ENCODE results near the gene AGTRAP. TPM values are rescaled to one million over a fixed set of nuclear protein-coding genes. Genes with fewer than 3 reads are reported as not detected.

Gene AGTRAP
- total and polyA plus RNA-seq, 2 of the 4 experiments (the other 2 are of a cell fraction) = 21.5 to 57.7 TPM

- no TSS peak for BruUV-seq (replicated peaks)
- intact Hi-C loops (cut with micrococcal nuclease) (no loop called here), dilution Hi-C loops (cut with HindIII; ENCODE audit: low sequenced_read_pairs, unreplicated experiment) (no loop called here), in situ Hi-C loops (cut with MboI; ENCODE audit: low sequenced_read_pairs) (no loop called here)
- DNase-seq (no peak), ATAC-seq (ENCODE audit: low read depth) (no peak)
- no peak overlapping the region for H2AFZ ChIP-seq (replicated peaks; ENCODE audit: low read length, poor library complexity)
- no peaks in the 10 kb centered on the region for H3K79me1 ChIP-seq (ENCODE audit: low read depth in 1 of 2, low read length in 2 of 2)
- H3K27me3 ChIP-seq (ENCODE audit: control insufficient read depth, insufficient read depth, low read length) = peaks cover 34% of the 10 kb centered on the region
- TF ChIP-seq POLR2A (IDR thresholded peaks at IDR 0.05; ENCODE audit: low read depth, low read length) = no peak
- TF ChIP-seq MAFK (IDR thresholded peaks at IDR 0.05; ENCODE audit: low read depth, low read length) = no peak
- TF ChIP-seq ELK1 (IDR thresholded peaks at IDR 0.05; ENCODE audit: borderline replicate concordance, low read depth, low read length) = no peak
- no peak for TF ChIP-seq SMC3 (IDR thresholded peaks at IDR 0.05; ENCODE audit: low read depth, low read length)
- TF ChIP-seq MAZ (IDR thresholded peaks at IDR 0.05; ENCODE audit: borderline replicate concordance, low read depth, low read length) = no peak
- no peak for TF ChIP-seq NFE2L2 (IDR thresholded peaks at IDR 0.05; ENCODE audit: low read depth, low read length)
- TF ChIP-seq, protein P1, sequence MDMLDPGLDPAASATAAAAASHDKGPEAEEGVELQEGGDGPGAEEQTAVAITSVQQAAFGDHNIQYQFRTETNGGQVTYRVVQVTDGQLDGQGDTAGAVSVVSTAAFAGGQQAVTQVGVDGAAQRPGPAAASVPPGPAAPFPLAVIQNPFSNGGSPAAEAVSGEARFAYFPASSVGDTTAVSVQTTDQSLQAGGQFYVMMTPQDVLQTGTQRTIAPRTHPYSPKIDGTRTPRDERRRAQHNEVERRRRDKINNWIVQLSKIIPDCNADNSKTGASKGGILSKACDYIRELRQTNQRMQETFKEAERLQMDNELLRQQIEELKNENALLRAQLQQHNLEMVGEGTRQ (IDR thresholded peaks at IDR 0.05; ENCODE audit: low read depth, low read length) = no peak
- TF ChIP-seq MXI1 (IDR thresholded peaks at IDR 0.05; ENCODE audit: borderline replicate concordance, low read depth, low read length) = no peak
- no peak for TF ChIP-seq CEBPB (IDR thresholded peaks at IDR 0.05; ENCODE audit: low read depth, low read length)
- no peak for TF ChIP-seq RAD21 (IDR thresholded peaks at IDR 0.05; ENCODE audit: low read length)
- TF ChIP-seq CHD1 (IDR thresholded peaks at IDR 0.05; ENCODE audit: low read depth, low read length) = no peak
- TF ChIP-seq RFX5 (IDR thresholded peaks at IDR 0.05; ENCODE audit: low read depth, low read length) = no peak
- TF ChIP-seq, protein P2, sequence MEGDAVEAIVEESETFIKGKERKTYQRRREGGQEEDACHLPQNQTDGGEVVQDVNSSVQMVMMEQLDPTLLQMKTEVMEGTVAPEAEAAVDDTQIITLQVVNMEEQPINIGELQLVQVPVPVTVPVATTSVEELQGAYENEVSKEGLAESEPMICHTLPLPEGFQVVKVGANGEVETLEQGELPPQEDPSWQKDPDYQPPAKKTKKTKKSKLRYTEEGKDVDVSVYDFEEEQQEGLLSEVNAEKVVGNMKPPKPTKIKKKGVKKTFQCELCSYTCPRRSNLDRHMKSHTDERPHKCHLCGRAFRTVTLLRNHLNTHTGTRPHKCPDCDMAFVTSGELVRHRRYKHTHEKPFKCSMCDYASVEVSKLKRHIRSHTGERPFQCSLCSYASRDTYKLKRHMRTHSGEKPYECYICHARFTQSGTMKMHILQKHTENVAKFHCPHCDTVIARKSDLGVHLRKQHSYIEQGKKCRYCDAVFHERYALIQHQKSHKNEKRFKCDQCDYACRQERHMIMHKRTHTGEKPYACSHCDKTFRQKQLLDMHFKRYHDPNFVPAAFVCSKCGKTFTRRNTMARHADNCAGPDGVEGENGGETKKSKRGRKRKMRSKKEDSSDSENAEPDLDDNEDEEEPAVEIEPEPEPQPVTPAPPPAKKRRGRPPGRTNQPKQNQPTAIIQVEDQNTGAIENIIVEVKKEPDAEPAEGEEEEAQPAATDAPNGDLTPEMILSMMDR (conservative IDR thresholded peaks at IDR 0.05; ENCODE audit: low read depth, low read length) = no peak
- no peak overlapping the region for H3K23ac ChIP-seq (ENCODE audit: low read depth, low read length)
- no peak overlapping the region for H2BK15ac ChIP-seq (ENCODE audit: low read depth, low read length)
- no peak overlapping the region for H4K8ac ChIP-seq (ENCODE audit: low read depth in 2 of 2, low read length in 2 of 2)
- H2AK5ac ChIP-seq (ENCODE audit: low read depth, low read length) = no peak overlapping the region
- no peak overlapping the region for H4K5ac ChIP-seq (ENCODE audit: low read depth, low read length)
- no peak overlapping the region for H3K14ac ChIP-seq (replicated peaks; ENCODE audit: low read depth, low read length)
- no peak overlapping the region for H2AK9ac ChIP-seq (replicated peaks; ENCODE audit: low read depth, low read length, poor library complexity)
- no peak overlapping the region for H3K18ac ChIP-seq (ENCODE audit: low read depth, low read length)
- H3K4ac ChIP-seq (ENCODE audit: low read depth, low read length) = no peak overlapping the region
- no peaks in the 10 kb centered on the region for H3K4me1 ChIP-seq (ENCODE audit: control insufficient read depth, insufficient read depth, low read length)
- H3K4me3 ChIP-seq (ENCODE audit: insufficient read depth, low read depth, low read length) = no peak overlapping the region
- no peak overlapping the region for H2BK5ac ChIP-seq (ENCODE audit: low read depth, low read length, poor library complexity, severe bottlenecking)
- 46% methylated on average over 5 of the region's 17 CpGs; no CpG with 5 or more reads in 1 of the 2 experiments for WGBS, 2 experiments (ENCODE audit: extremely low coverage in 2 of 2, insufficient read length in 1 of 2)
- H3K56ac ChIP-seq (ENCODE audit: extremely low read depth, insufficient read depth, low read length) = no peak overlapping the region
- no peak overlapping the region for H3K27ac ChIP-seq (ENCODE audit: insufficient read depth, low read length)
- POLR2A ChIA-PET (ENCODE audit: unreplicated experiment) = no interaction called here
- CTCF ChIA-PET = no interaction called here
- H3K4me2 ChIP-seq (ENCODE audit: low read depth, low read length) = no peak overlapping the region
- no peak overlapping the region for H2BK120ac ChIP-seq (ENCODE audit: low read depth, low read length)
- H2BK20ac ChIP-seq (ENCODE audit: low read depth, low read length) = no peak overlapping the region
- H4K20me1 ChIP-seq (ENCODE audit: insufficient read depth, low read length) = no peaks in the 10 kb centered on the region
- H3K9me3 ChIP-seq (ENCODE audit: control insufficient read depth, insufficient read depth, low read length) = no peaks in the 10 kb centered on the region
- no peak overlapping the region for H3K9ac ChIP-seq (ENCODE audit: low read depth, low read length)
- H4K91ac ChIP-seq (ENCODE audit: insufficient read depth, low read depth, low read length) = no peak overlapping the region
- H3K36me3 ChIP-seq (ENCODE audit: control insufficient read depth, insufficient read depth, low read length) = no peaks in the 10 kb centered on the region
- H3K9me1 ChIP-seq (ENCODE audit: insufficient read depth, low read length) = no peaks in the 10 kb centered on the region
Observed at GRCh38 chr1:11707621-11708276, 28.2 kb upstream of the AGTRAP start.

Measured in IMR-90 (cell line).